Stomach (tissue), 4 donors: ENCODE measurements around the gene CLCNKB.
"Not testable (repeated sequence)": the region's sequence is repeated elsewhere in the genome, so short reads cannot be mapped to it uniquely, and the experiment has no call there.

Source experiments
- POLR2A ChIP-seq, 4 donors: fragments of 450-650 bp; IDR thresholded peaks; one replicate each; pipeline ENCODE4 v1.6.1; 2016; ENCODE audit warnings: antibody characterized with exemption in 4 of 4, control low read depth in 2 of 4, mild to moderate bottlenecking in 1 of 4, moderate library complexity in 1 of 4
- TF ChIP-seq, protein P1 (sequence below), 7 experiments: fragments of 450-650 bp in 4 of 7; fragments of 200-600 bp in 3 of 7; sonication (generic) in 3 of 7; IDR thresholded peaks; one replicate each; pipeline ENCODE4 v1.5.1; 2016 to 2019; ENCODE audit warnings: antibody characterized with exemption in 7 of 7, control low read depth in 2 of 7, mild to moderate bottlenecking in 1 of 7

DNA sequence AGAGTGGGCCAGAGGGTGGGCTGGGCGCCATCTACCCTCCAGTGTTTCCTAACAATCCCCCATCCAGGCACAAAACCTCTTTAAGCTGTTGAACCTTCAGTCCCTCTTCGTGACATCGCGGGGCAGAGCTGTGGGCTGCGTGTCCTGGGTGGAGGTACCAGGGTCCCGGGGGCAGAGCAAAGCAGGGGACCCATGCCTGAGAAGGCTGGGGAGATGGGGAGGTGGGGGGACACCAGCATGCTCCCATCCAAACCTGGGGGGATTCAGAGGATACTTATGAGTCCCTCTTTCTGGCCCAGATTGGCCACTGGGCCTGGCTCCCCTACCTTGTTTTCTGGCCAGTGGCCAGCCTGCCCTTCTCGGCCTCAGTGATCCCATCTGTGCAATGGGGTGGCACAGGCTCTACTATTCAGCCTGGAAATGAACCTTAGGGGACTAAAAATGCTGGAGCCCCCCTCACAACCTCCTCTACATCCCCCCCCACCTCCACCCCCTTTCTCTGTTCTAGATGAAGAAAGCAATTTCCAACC is 10.4 kb upstream of the CLCNKB start:
- TF ChIP-seq, protein P1, sequence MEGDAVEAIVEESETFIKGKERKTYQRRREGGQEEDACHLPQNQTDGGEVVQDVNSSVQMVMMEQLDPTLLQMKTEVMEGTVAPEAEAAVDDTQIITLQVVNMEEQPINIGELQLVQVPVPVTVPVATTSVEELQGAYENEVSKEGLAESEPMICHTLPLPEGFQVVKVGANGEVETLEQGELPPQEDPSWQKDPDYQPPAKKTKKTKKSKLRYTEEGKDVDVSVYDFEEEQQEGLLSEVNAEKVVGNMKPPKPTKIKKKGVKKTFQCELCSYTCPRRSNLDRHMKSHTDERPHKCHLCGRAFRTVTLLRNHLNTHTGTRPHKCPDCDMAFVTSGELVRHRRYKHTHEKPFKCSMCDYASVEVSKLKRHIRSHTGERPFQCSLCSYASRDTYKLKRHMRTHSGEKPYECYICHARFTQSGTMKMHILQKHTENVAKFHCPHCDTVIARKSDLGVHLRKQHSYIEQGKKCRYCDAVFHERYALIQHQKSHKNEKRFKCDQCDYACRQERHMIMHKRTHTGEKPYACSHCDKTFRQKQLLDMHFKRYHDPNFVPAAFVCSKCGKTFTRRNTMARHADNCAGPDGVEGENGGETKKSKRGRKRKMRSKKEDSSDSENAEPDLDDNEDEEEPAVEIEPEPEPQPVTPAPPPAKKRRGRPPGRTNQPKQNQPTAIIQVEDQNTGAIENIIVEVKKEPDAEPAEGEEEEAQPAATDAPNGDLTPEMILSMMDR (IDR thresholded peaks at IDR 0.05), result peak in 1 of 7 experiments; percentile 14
- TF ChIP-seq POLR2A (IDR thresholded peaks at IDR 0.05), result not testable (repeated sequence)
